Activated CD4-positive, alpha-beta T cell treated with anti-CD3 and anti-CD28 coated beads for 36 hours (primary cell): ENCODE results near the gene CAMK4. TPM values are rescaled to one million over a fixed set of nuclear protein-coding genes. Genes with fewer than 3 reads are reported as not detected.
A peak's percentile ranks its signal among the peaks of the same experiment; 100 is the strongest.

Experiments used
- ATAC-seq: fragments of 200-7000 bp; cut with Tn5 transposase; one replicate; pipeline ENCODE4 v1.10.0; 2021; ENCODE audit warnings: mild to moderate bottlenecking, moderate library complexity
- CTCF ChIA-PET: fragments of 350-600 bp; sonication (Branson Sonifier 250); formaldehyde crosslinking; loops from one replicate; lab custom pipeline; 2021; ENCODE audit warnings: antibody characterized with exemption; lab: Charles Lee
- POLR2A ChIA-PET: fragments of 350-600 bp; sonication (Branson Sonifier 250); formaldehyde crosslinking; loops from one replicate; lab custom pipeline; 2021; ENCODE audit warnings: antibody characterized with exemption, inconsistent platforms; lab: Charles Lee
- DNase-seq: peaks from one replicate; pipeline ENCODE4 v3.0.0-alpha.2; 2020
- H3K27ac Mint-ChIP-seq: one replicate; pipeline ENCODE4 v1.8.0; 2021; ENCODE audit warnings: mixed read lengths
- H3K27me3 Mint-ChIP-seq: one replicate; pipeline ENCODE4 v1.8.0; 2021; ENCODE audit warnings: mixed read lengths
- H3K36me3 Mint-ChIP-seq: one replicate; pipeline ENCODE4 v1.8.0; 2021; ENCODE audit warnings: low read depth, mixed read lengths
- H3K4me1 Mint-ChIP-seq: one replicate; pipeline ENCODE4 v1.8.0; 2021; ENCODE audit warnings: mixed read lengths
- H3K4me3 Mint-ChIP-seq: one replicate; pipeline ENCODE4 v1.8.0; 2021; ENCODE audit warnings: mild to moderate bottlenecking, moderate library complexity, mixed read lengths
- H3K9me3 Mint-ChIP-seq: one replicate; pipeline ENCODE4 v1.8.0; 2021; ENCODE audit warnings: low read depth, mixed read lengths
- intact Hi-C, 2 experiments: fragments of 100-400 bp; cut with DNase I in 1 of 2; cut with micrococcal nuclease in 1 of 2; formaldehyde crosslinking; loops; one replicate each; pipeline versions ENCODE4 v1.14.2 to v1.15.1; 2022 to 2024; cut with DNase I, micrococcal nuclease
- total RNA-seq, 2 experiments: library from RNA; stranded (reverse); gene quantifications; one replicate each; pipeline ENCODE4 v1.2.3, GENCODE V29; 2021

Gene CAMK4
- total RNA-seq, 2 experiments from 2014 or later, result 49.4 to 53.1 TPM

GRCh38 chr5:111505096-111505495 is 280.9 kb downstream of the CAMK4 start:
- Mint-ChIP-seq H3K4me1 (peaks cover 22% of the 10 kb centered on the region), H3K27me3 (no peaks in the 10 kb centered on the region), H3K27ac (no peak overlapping the region), H3K4me3 (no peak overlapping the region), H3K36me3 (peaks cover 20% of the 10 kb centered on the region), H3K9me3 (no peaks in the 10 kb centered on the region)
- POLR2A ChIA-PET, result no interaction called here
- ATAC-seq (no peak), DNase-seq (no peak)
- intact Hi-C loops, result no loop called here
- CTCF ChIA-PET, result interaction anchor here (0.6 to 0.7 kb wide), 2 partner anchors 133 to 345 kb away, joined by 3 read pairs; no protein-coding TSS in a partner anchor

GRCh38 chr5:111507276-111507675 is 283.1 kb downstream of the CAMK4 start:
- CTCF ChIA-PET, result interaction anchor here (0.6 to 1.9 kb wide), 5 partner anchors 10 to 342 kb away, joined by 3 to 9 read pairs (median 4); no protein-coding TSS in a partner anchor
- ATAC-seq, result no peak
- Mint-ChIP-seq H3K4me3 (no peak overlapping the region), H3K4me1 (peaks cover 32% of the 10 kb centered on the region), H3K9me3 (no peaks in the 10 kb centered on the region), H3K27ac (no peak overlapping the region), H3K36me3 (peaks cover 19% of the 10 kb centered on the region), H3K27me3 (no peaks in the 10 kb centered on the region)
- no peak for DNase-seq
- intact Hi-C loops, result no loop called here
- POLR2A ChIA-PET, result interaction anchor here (0.7 kb wide), 1 partner anchor 408 kb away, joined by 4 read pairs; no protein-coding TSS in a partner anchor

- no peak for ATAC-seq
- ChIA-PET POLR2A (no interaction called here), CTCF (interaction anchor here (0.6 to 1.4 kb wide), 3 partner anchors 12 to 25 kb away, joined by 3 to 5 read pairs (median 3); no protein-coding TSS in a partner anchor)
- H3K27me3 Mint-ChIP-seq, result no peaks in the 10 kb centered on the region
- peaks cover 44% of the 10 kb centered on the region for H3K4me1 Mint-ChIP-seq
- H3K4me3 Mint-ChIP-seq, result peak overlapping the region; percentile 59
- no peak for DNase-seq
- H3K36me3 Mint-ChIP-seq, result peaks cover 14% of the 10 kb centered on the region
- H3K9me3 Mint-ChIP-seq, result no peaks in the 10 kb centered on the region
- H3K27ac Mint-ChIP-seq, result no peak overlapping the region
- intact Hi-C loops, result no loop called here
Measured at GRCh38 chr5:111509119-111509518, 284.9 kb downstream of the CAMK4 start.

GRCh38 chr5:111511174-111511830 is 287.1 kb downstream of the CAMK4 start:
- ChIA-PET CTCF (interaction anchor here (0.6 to 2.6 kb wide), 8 partner anchors 9 to 639 kb away, joined by 3 to 12 read pairs (median 4); no protein-coding TSS in a partner anchor), POLR2A (interaction anchor here (0.6 to 1.3 kb wide), 5 partner anchors 13 to 650 kb away, joined by 3 to 8 read pairs (median 6); no protein-coding TSS in a partner anchor)
- DNase-seq, result no peak
- Mint-ChIP-seq H3K4me1 (peaks cover 46% of the 10 kb centered on the region), H3K9me3 (no peaks in the 10 kb centered on the region), H3K36me3 (peaks cover 10% of the 10 kb centered on the region), H3K27ac (peak overlapping the region; percentile 96), H3K27me3 (no peaks in the 10 kb centered on the region), H3K4me3 (peak overlapping the region; percentile 99)
- intact Hi-C loops, result loop anchor here (5.0 to 10.0 kb wide), 4 partner anchors 246 to 1196 kb away; partner anchors contain the start of genes NREP (in 1 of the 2) and SLC25A46 (in 1 of the 2)
- ATAC-seq, result no peak

GRCh38 chr5:111511831-111512374 is 287.7 kb downstream of the CAMK4 start:
- no peaks in the 10 kb centered on the region for H3K9me3 Mint-ChIP-seq
- peak; percentile 1 for ATAC-seq
- H3K4me1 Mint-ChIP-seq, result peaks cover 46% of the 10 kb centered on the region
- intact Hi-C loops, result loop anchor here (1.0 to 10.0 kb wide), 10 partner anchors 18 to 1195 kb away; partner anchors contain the start of genes NREP (in 2 of the 2), CAMK4 (in 1 of the 2), SLC25A46 (in 1 of the 2) and WDR36 (in 1 of the 2)
- peak overlapping the region; percentile 99 for H3K4me3 Mint-ChIP-seq
- peak overlapping the region; percentile 96 for H3K27ac Mint-ChIP-seq
- no peak for DNase-seq
- POLR2A ChIA-PET, result interaction anchor here (0.5 to 1.3 kb wide), 4 partner anchors 13 to 649 kb away, joined by 3 to 8 read pairs (median 6); no protein-coding TSS in a partner anchor
- CTCF ChIA-PET, result interaction anchor here (0.6 to 2.6 kb wide), 7 partner anchors 9 to 376 kb away, joined by 3 to 12 read pairs (median 4); no protein-coding TSS in a partner anchor
- H3K36me3 Mint-ChIP-seq, result peaks cover 10% of the 10 kb centered on the region
- H3K27me3 Mint-ChIP-seq, result no peaks in the 10 kb centered on the region

GRCh38 chr5:111512375-111513130 is 288.4 kb downstream of the CAMK4 start, which contains the start of gene STARD4:
Gene STARD4 (minus strand): TSS chr5:111512535. CDS start chr5:111507433, 5,102 bp downstream.
- H3K27me3 Mint-ChIP-seq, result no peaks in the 10 kb centered on the region
- H3K4me1 Mint-ChIP-seq, result peaks cover 42% of the 10 kb centered on the region
- DNase-seq (peak; percentile 97), ATAC-seq (peak; percentile 94)
- ChIA-PET CTCF (interaction anchor here (1.2 to 2.3 kb wide), 2 partner anchors 8 to 18 kb away, joined by 4 to 12 read pairs; no protein-coding TSS in a partner anchor), POLR2A (interaction anchor here (0.5 to 1.3 kb wide), 3 partner anchors 202 to 649 kb away, joined by 3 to 8 read pairs (median 4); no protein-coding TSS in a partner anchor)
- H3K9me3 Mint-ChIP-seq, result no peaks in the 10 kb centered on the region
- intact Hi-C loops, result loop anchor here (1.0 to 10.0 kb wide), 10 partner anchors 18 to 1195 kb away; partner anchors contain the start of genes NREP (in 2 of the 2), CAMK4 (in 1 of the 2), SLC25A46 (in 1 of the 2) and WDR36 (in 1 of the 2)
- H3K36me3 Mint-ChIP-seq, result peaks cover 10% of the 10 kb centered on the region
- H3K27ac Mint-ChIP-seq, result peak within 1 kb of the TSS; percentile 96
- peak within 1 kb of the TSS; percentile 99 for H3K4me3 Mint-ChIP-seq

- no peaks in the 10 kb centered on the region for H3K9me3 Mint-ChIP-seq
- intact Hi-C loops, result loop anchor here (2.0 to 10.0 kb wide), 5 partner anchors 244 to 1194 kb away; partner anchors contain the start of genes NREP (in 1 of the 2) and SLC25A46 (in 1 of the 2)
- DNase-seq (no peak), ATAC-seq (no peak)
- H3K4me1 Mint-ChIP-seq, result peaks cover 36% of the 10 kb centered on the region
- POLR2A ChIA-PET, result no interaction called here
- peak overlapping the region; percentile 96 for H3K27ac Mint-ChIP-seq
- H3K36me3 Mint-ChIP-seq, result peaks cover 10% of the 10 kb centered on the region
- H3K27me3 Mint-ChIP-seq, result no peaks in the 10 kb centered on the region
- CTCF ChIA-PET, result interaction anchor here (2.3 kb wide), 1 partner anchor 18 kb away, joined by 12 read pairs; no protein-coding TSS in a partner anchor
- H3K4me3 Mint-ChIP-seq, result peak overlapping the region; percentile 99
Measured at GRCh38 chr5:111513131-111513520, 288.9 kb downstream of the CAMK4 start.

- H3K27me3 Mint-ChIP-seq, result no peaks in the 10 kb centered on the region
- H3K27ac Mint-ChIP-seq, result no peak overlapping the region
- DNase-seq, result no peak
- no peak overlapping the region for H3K4me3 Mint-ChIP-seq
- no peak for ATAC-seq
- peaks cover 10% of the 10 kb centered on the region for H3K36me3 Mint-ChIP-seq
- POLR2A ChIA-PET, result no interaction called here
- intact Hi-C loops, result loop anchor here (5.0 to 10.0 kb wide), 4 partner anchors 243 to 1193 kb away; partner anchors contain the start of genes NREP (in 1 of the 2) and SLC25A46 (in 1 of the 2)
- H3K4me1 Mint-ChIP-seq, result peaks cover 29% of the 10 kb centered on the region
- H3K9me3 Mint-ChIP-seq, result no peaks in the 10 kb centered on the region
- CTCF ChIA-PET, result interaction anchor here (0.6 kb wide), 1 partner anchor 291 kb away, joined by 3 read pairs; no protein-coding TSS in a partner anchor
Measured at GRCh38 chr5:111514087-111514486, 289.9 kb downstream of the CAMK4 start.

- peaks cover 11% of the 10 kb centered on the region for H3K4me1 Mint-ChIP-seq
- intact Hi-C loops, result loop anchor here (10.0 kb wide), 2 partner anchors 363 to 783 kb away; partner anchors contain the start of gene SLC25A46 (in 1 of the 2)
- POLR2A ChIA-PET, result no interaction called here
- no peak overlapping the region for H3K27ac Mint-ChIP-seq
- no peaks in the 10 kb centered on the region for H3K27me3 Mint-ChIP-seq
- no peak for ATAC-seq
- no peak overlapping the region for H3K4me3 Mint-ChIP-seq
- no peaks in the 10 kb centered on the region for H3K36me3 Mint-ChIP-seq
- no peaks in the 10 kb centered on the region for H3K9me3 Mint-ChIP-seq
- CTCF ChIA-PET, result interaction anchor here (1.3 to 2.0 kb wide), 3 partner anchors 10 to 14 kb away, joined by 3 to 5 read pairs (median 4); no protein-coding TSS in a partner anchor
- DNase-seq, result no peak
Measured at GRCh38 chr5:111517853-111518501, 293.8 kb downstream of the CAMK4 start.

GRCh38 chr5:111518777-111519176 is 294.6 kb downstream of the CAMK4 start:
- no peak for DNase-seq
- H3K4me1 Mint-ChIP-seq, result peaks cover 5% of the 10 kb centered on the region
- no peak overlapping the region for H3K4me3 Mint-ChIP-seq
- peak overlapping the region; percentile 11 for H3K27ac Mint-ChIP-seq
- no peaks in the 10 kb centered on the region for H3K9me3 Mint-ChIP-seq
- no peaks in the 10 kb centered on the region for H3K36me3 Mint-ChIP-seq
- no peaks in the 10 kb centered on the region for H3K27me3 Mint-ChIP-seq
- intact Hi-C loops, result loop anchor here (10.0 kb wide), 2 partner anchors 364 to 784 kb away; partner anchors contain the start of gene SLC25A46 (in 1 of the 2)
- ChIA-PET POLR2A (no interaction called here), CTCF (interaction anchor here (1.0 to 2.0 kb wide), 2 partner anchors 11 to 12 kb away, joined by 3 to 5 read pairs; no protein-coding TSS in a partner anchor)
- no peak for ATAC-seq
